Left lobe of liver (tissue), 2 donors: ENCODE data around the gene OR10A2. TPM values are rescaled to one million over a fixed set of nuclear protein-coding genes. Genes with fewer than 3 reads are reported as not detected.
"Not testable (repeated sequence)": the region's sequence is repeated elsewhere in the genome, so short reads cannot be mapped to it uniquely, and the experiment has no call there.

Source experiments
- ATAC-seq: fragments of 200-7000 bp; cut with Tn5 transposase; one replicate; pipeline ENCODE4 v1.9.1; 2020; ENCODE audit warnings: mild to moderate bottlenecking, moderate library complexity
- DNase-seq: peaks from one replicate; pipeline ENCODE4 v3.0.0-alpha.2; 2020; ENCODE audit warnings: low spot score
- total RNA-seq: library from RNA; stranded (reverse); gene quantifications from one replicate; pipeline ENCODE4 v1.2.1, GENCODE V29; 2021
- donor health status: DM: no; HTN: no; CAD: no; lungs with moderate emphysema.
- donor health status: DM: no; HTN: yes; CAD: no.

Gene OR10A2
- total RNA-seq, 1 donor from 2014 or later = not detected

DNA sequence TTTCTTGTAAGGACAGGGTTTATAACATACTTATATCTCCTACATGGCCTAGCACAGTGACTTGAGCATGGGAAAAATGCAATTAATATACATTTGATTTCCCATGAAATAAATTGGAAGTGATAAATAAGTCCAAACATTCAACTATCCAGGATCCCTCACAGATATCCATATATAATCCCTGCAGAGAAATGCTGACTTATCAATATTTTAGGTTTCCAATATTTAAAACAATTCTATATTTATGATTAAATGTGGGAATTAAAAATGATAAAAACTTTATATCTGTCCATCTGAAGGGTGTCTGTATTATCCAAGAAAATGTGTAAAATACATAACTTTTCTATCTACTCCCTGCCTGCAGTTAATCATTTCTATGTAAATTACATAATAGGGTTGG, 19.9 kb downstream of the OR10A2 start:
- DNase-seq (no peak), ATAC-seq (no peak)

DNA sequence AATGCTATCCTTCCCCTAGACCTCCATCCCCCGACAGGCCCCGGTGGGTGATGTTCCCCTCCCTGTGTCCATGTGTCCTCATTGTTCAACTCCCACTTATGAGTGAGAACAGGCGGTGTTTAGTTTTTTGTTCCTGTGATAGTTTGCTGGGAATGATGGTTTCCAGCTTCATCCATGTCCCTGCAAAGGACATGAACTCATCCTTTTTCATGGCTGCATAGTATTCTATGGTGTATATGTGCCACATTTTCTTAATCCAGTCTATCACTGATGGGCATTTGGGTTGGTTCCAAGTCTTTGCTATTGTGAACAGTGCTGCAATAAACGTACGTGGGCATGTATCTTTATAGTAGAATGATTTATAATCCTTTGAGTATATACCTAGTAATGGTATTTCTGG, 24.9 kb downstream of the OR10A2 start:
- not testable (repeated sequence) for DNase-seq, ATAC-seq

DNA sequence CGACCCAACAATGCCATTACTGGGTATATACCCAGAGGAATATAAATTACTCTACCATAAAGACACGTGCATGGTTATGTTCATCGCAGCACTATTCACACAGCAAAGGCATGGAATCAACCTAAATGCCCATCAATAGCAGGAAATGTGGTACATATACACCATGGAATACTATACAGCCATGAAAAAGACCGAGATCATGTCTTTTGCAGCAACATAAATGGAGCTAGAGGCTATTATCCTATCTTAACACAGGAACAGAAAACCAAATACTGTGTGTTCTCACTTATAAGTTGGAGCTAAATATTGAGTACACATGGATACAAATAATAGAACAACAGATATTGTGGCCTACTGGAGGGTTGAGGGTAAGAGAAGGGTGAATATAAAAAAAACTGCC, 26.0 kb downstream of the OR10A2 start:
- no peak for ATAC-seq

DNA sequence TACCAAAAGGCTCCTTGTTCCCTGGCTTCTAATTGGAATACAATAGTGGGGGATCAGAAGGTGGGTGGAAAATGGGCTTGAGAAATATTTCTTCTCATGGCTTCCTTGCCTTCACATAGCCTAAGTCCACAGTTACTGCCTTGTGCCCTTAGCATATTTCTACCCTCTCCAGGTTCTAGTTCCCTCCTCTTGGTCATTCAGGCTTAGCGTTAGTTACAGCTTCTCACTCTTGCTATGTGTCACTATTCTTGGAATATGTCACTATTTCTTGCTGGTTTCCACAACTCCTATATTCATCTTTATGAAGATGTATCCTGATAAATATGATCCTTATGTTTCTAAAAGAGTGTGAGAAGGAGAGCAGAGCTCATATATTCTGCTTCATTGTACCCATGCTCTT, 27.0 kb downstream of the OR10A2 start:
- ATAC-seq (no peak), DNase-seq (no peak)

More for the DNA sequence above, 26.0 kb downstream of the OR10A2 start:
- DNase-seq = no peak

DNA sequence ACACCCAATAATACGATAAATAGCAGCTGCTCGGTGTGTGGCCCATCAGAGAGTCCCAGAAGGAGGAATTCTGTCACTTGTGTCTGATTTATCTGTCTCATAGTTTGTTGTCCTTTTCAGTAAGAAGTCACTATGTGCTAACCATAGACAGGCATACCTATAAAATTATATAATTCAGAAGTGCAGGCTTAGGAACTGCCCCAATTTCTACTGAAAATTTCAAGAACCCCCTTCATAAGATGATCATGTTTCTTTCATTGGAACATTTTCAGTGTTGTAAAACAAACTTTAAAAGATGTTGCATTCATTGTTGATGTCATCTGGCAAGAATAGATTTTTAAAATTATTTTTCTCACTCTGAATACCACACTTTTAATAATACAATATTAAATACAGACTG, 29.5 kb downstream of the OR10A2 start, which contains the start of gene OR2D2:
Gene OR2D2, minus strand, starts transcription at position 101 of the 400 bp plus-strand sequence. Its CDS starts 0 bp downstream, at position 101.
- no peak for ATAC-seq
- no peak for DNase-seq

DNA sequence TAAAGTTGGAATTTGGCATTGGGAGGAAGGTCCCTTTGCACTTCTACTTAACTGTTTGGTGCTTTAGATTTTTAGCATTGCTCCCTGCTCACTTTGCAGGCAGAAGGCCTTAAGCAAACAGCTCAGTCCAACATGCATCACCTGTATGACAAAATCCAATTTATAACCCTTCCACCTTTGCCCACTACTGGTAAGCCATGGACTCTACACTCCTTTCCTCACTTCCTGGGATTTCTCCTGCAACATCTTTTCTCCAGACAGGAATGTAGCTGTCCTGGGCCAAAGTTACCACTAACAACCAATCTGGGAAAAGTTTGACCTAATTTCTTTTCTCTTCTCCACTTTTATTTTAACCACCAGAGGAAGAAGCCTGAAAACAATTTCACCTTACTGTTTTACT, 31.2 kb downstream of the OR10A2 start:
- DNase-seq = no peak
- ATAC-seq = no peak

DNA sequence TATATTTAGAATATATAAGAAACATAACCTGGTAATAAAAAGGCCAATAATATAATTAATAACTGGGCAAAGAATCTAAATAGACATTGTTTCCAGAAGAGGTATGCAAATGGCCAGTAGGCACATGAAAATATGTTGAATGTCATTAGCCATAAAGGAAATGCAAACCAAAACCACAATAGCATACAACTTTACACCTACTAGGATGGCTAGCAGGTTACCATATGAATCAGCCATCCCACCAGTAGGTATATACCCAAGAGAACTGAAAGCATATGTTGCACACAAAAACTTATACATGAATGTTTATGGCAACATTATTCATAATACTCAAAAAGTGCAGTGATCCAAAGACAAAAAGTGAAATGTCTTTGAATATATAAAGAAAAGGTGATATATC, 32.2 kb downstream of the OR10A2 start:
- DNase-seq = no peak
- no peak for ATAC-seq

DNA sequence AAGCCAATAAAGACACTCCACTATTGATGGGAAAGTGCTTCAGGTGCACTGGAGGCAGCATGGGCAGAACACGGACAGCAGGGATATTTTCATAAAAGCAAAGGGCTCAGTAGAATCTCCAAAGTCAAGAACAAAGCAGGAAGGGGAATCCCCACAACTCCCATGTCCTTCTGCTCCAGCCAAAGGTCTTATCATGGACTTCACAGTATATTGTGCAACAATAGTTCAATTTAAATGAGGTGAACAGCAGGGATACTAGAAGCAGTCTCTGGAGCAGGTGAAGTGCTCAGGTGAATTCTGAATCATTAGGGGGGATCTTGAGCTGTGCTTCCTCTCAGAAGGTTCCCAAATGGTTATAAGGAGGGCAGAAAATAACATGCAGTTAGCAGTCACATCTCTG, 36.1 kb downstream of the OR10A2 start:
- ATAC-seq = peak; percentile 63
- no peak for DNase-seq

DNA sequence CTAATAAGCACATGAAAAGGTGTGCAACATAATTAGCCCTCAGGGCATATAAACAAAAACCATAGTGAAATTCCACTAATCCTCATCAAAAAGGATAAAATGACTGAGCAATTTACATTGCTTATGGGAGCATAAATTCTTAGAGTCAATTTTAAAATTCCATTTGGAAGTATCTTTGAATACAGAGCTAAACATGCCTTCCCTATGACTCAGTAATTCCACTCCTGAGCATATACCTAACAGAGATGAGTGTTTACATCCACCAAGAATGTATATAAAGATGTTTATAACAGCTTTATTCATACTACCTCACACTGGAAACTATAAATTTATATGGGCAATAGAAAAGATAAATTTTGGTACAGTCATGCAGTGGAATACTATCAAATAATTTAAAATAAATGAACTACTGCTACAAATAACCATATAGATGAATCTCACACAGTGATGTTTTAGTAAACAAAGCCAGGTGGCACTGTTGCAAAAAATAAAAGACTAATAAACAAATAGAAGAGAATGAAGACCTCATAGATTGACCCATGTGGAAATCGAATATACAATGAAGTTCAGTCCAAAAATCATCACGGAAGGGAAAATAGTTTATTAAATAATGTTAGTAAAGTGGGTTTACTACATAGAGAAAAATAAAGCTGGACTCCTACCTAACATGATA, 37.6 kb downstream of the OR10A2 start:
- ATAC-seq = no peak
- no peak for DNase-seq

DNA sequence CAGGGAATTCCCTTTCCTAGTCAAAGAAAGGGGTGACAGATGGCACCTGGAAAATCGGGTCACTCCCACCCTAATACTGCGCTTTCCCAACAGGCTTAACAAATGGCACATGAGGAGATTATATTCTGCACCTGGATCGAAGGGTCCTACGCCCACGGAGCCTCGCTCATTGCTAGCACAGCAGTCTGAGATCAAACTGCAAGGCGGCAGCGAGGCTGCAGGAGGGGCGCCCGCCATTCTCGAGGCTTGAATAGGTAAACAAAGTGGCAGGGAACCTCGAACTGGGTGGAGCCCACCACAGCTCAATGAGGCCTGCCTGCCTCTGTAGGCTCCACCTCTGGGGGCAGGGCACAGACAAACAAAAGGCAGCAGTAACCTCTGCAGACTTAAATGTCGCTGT, 41.9 kb downstream of the OR10A2 start:
- DNase-seq = not testable (repeated sequence)

DNA sequence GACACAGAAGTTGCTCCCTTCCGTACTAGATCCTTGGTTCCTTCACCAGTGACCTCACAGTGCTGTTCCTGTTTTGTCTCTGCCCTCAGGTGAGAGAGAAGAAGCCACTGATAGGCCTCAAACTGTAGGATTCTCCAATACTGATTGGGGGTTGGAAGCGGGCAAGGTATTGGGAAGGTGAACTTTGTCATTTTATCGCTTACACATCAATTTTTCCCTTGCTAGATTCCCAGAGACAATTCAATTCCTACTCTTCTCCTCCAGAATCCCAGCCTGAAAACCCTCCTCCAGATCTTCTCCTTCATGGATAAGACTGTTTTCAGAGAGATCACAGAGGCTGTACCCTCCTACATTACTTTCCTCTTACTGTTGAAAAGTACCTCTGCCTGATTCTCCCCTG, 48.5 kb downstream of the OR10A2 start:
- DNase-seq (no peak), ATAC-seq (no peak)

More for the DNA sequence above, 41.9 kb downstream of the OR10A2 start:
- ATAC-seq = not testable (repeated sequence)

DNA sequence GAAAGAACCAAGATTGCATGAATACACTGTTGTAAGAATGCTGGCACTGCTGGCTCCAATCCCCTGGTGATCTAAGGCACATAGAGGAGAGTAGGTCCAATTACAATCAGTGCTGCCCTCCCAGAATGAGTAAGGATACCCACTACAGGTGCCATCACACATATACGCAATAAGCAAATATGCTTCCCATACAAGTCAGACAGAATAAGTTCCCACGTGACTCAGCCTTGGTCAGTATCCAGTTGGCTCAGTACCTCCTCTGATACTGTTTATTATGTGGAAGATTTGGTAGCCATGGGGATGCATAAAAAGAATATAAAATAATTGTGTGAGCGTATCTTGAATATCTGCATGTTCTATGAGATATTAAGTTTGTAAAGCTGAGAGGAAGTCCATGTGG, 49.1 kb downstream of the OR10A2 start:
- ATAC-seq = no peak
- DNase-seq = no peak

DNA sequence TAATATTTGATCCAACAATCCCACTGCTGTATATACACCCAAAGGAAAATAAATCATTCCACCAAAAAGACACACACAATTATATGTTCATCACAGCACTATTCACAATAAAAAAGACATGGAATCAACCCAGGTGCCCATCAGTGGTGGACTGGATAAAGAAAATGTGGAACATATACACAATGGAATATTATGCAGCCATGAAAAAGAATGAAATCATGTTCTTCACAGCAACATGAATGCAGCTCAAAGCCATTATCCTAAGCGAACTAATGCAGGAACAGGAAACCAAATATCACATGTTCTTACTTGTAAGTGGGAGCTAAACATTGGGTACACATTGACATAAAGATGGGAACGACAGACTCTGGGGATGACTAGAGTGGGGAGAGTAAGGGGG, 56.8 kb downstream of the OR10A2 start:
- DNase-seq = no peak
- ATAC-seq = no peak

DNA sequence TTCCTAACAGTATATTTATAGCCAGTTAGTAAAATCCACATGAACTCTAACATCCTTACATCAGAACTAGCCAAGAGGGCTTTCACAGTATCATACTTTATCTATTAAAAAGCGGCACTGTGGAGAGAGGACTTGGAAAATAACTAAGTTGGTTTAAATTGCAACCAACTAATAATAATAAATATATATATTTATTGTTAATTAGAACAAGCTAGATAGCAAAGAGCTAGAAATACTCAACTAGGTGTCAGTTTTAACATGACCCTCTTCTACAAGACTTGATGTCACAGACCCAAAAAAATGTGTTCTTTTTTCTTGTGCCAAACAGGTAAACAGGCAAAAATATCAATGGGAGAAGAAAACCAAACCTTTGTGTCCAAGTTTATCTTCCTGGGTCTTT, 57.8 kb downstream of the OR10A2 start, which contains the start of gene OR2D3:
Gene OR2D3, plus strand, starts transcription at position 301 of the 400 bp plus-strand sequence. Its CDS starts 0 bp downstream, at position 301.
- no peak for ATAC-seq
- no peak for DNase-seq

Other genes starting within 250 kb of the OR10A2 start
- 62.4 TPM for gene TPP1, start 243.6 kb upstream of the OR10A2 start, total RNA-seq
- 2.5 TPM for gene DCHS1, start 207.2 kb upstream of the OR10A2 start, total RNA-seq
- 13.5 TPM for gene MRPL17, start 179.7 kb upstream of the OR10A2 start, total RNA-seq
- gene OR2AG2, start 91.1 kb upstream of the OR10A2 start, total RNA-seq = not detected
- not detected for gene OR2AG1, start 80.0 kb upstream of the OR10A2 start, total RNA-seq
- gene OR6A2, start 63.4 kb upstream of the OR10A2 start, total RNA-seq = not detected
- gene OR10A5, start 17.4 kb upstream of the OR10A2 start, total RNA-seq = not detected
- gene OR10A4, start 13.6 kb downstream of the OR10A2 start, total RNA-seq = not detected
- not detected for gene OR2D2, start 29.4 kb downstream of the OR10A2 start, total RNA-seq
- not detected for gene OR2D3, start 57.9 kb downstream of the OR10A2 start, total RNA-seq
- gene ZNF215, start 63.4 kb downstream of the OR10A2 start, total RNA-seq = 0.10 TPM
- 1.8 TPM for gene ZNF214, start 157.3 kb downstream of the OR10A2 start, total RNA-seq
- 0.10 TPM for gene NLRP14, start 157.4 kb downstream of the OR10A2 start, total RNA-seq
- gene RBMXL2, start 225.9 kb downstream of the OR10A2 start, total RNA-seq = not detected